Measurements from ENCODE around the gene ADAT2.
"Not testable (repeated sequence)": the region's sequence is repeated elsewhere in the genome, so short reads cannot be mapped to it uniquely, and the experiment has no call there.

Gene ADAT2

GRCh38 chr6:143478479-143479062 is 28.1 kb upstream of the ADAT2 start:
- no peak overlapping the region for H3K9ac ChIP-seq (ENCODE audit: low read length)
- no peak overlapping the region for H4K8ac ChIP-seq (ENCODE audit: low read depth, low read length)
- H2BK120ac ChIP-seq (ENCODE audit: insufficient read depth, low read length, poor library complexity): no peak overlapping the region
- H2BK5ac ChIP-seq (ENCODE audit: low read depth, low read length, poor library complexity): no peak overlapping the region
- H2AK5ac ChIP-seq (ENCODE audit: low read length): no peak overlapping the region
- H3K79me1 ChIP-seq (ENCODE audit: low read length): no peaks in the 10 kb centered on the region
- no peak overlapping the region for H3K18ac ChIP-seq (ENCODE audit: low read length)
- H3K14ac ChIP-seq (ENCODE audit: low read length): no peak overlapping the region
- DNase-seq: no peak
- H2BK12ac ChIP-seq (ENCODE audit: low read length): no peak overlapping the region
- no peak overlapping the region for H3K4ac ChIP-seq (ENCODE audit: low read depth, low read length)
- no peak overlapping the region for H3K4me2 ChIP-seq (ENCODE audit: low read length)
- no peak overlapping the region for H4K91ac ChIP-seq (ENCODE audit: low read depth, low read length)
- no peaks in the 10 kb centered on the region for H3K4me1 ChIP-seq (ENCODE audit: control insufficient read depth in 1 of 2, insufficient read depth in 2 of 2, low read length in 2 of 2)
- H2AFZ ChIP-seq (ENCODE audit: insufficient read depth, low read length, poor library complexity): no peak overlapping the region
- no peaks in the 10 kb centered on the region for H3K27me3 ChIP-seq (ENCODE audit: insufficient read depth, low read length)
- no peaks in the 10 kb centered on the region for H3K9me3 ChIP-seq (ENCODE audit: insufficient read depth, low read depth, low read length)
- no CpG with 5 or more reads among the region's 3 CpGs for WGBS (ENCODE audit: extremely low coverage, insufficient coverage, insufficient read length)
- H3K27ac ChIP-seq (ENCODE audit: low read depth, low read length): no peak overlapping the region
- no peaks in the 10 kb centered on the region for H3K79me2 ChIP-seq (ENCODE audit: control insufficient read depth, insufficient read depth, low read length, poor library complexity)
- H3K4me3 ChIP-seq (ENCODE audit: low read depth, low read length): no peak overlapping the region
- H4K12ac ChIP-seq (ENCODE audit: low read depth, low read length): no peak overlapping the region
- no peak overlapping the region for H3K23ac ChIP-seq (ENCODE audit: low read length)
- peaks cover 2 to 3% of the 10 kb centered on the region in 2 experiments for H3K36me3 ChIP-seq (ENCODE audit: control insufficient read depth in 1 of 2, insufficient read depth in 2 of 2, low read length in 2 of 2)

GRCh38 chr6:143476545-143476944 is 26.1 kb upstream of the ADAT2 start:
- Histone ChIP-seq H2AFZ (ENCODE audit: insufficient read depth, low read length, poor library complexity) (no peak overlapping the region), H4K8ac (ENCODE audit: low read depth, low read length) (no peak overlapping the region), H3K27ac (ENCODE audit: low read depth, low read length) (no peak overlapping the region), H2BK12ac (ENCODE audit: low read length) (no peak overlapping the region), H3K36me3 (ENCODE audit: control insufficient read depth in 1 of 2, insufficient read depth in 2 of 2, low read length in 2 of 2) (peaks cover 2 to 3% of the 10 kb centered on the region in 2 experiments), H3K14ac (ENCODE audit: low read length) (no peak overlapping the region), H3K4me2 (ENCODE audit: low read length) (no peak overlapping the region), H3K9ac (ENCODE audit: low read length) (no peak overlapping the region), H3K9me3 (ENCODE audit: insufficient read depth, low read depth, low read length) (no peaks in the 10 kb centered on the region), H3K79me1 (ENCODE audit: low read length) (no peaks in the 10 kb centered on the region), H3K79me2 (ENCODE audit: control insufficient read depth, insufficient read depth, low read length, poor library complexity) (no peaks in the 10 kb centered on the region), H3K4ac (ENCODE audit: low read depth, low read length) (no peak overlapping the region), H3K27me3 (ENCODE audit: insufficient read depth, low read length) (no peaks in the 10 kb centered on the region), H4K91ac (ENCODE audit: low read depth, low read length) (no peak overlapping the region), H4K12ac (ENCODE audit: low read depth, low read length) (no peak overlapping the region), H2AK5ac (ENCODE audit: low read length) (no peak overlapping the region), H3K23ac (ENCODE audit: low read length) (no peak overlapping the region), H2BK5ac (ENCODE audit: low read depth, low read length, poor library complexity) (no peak overlapping the region), H3K4me3 (ENCODE audit: low read depth, low read length) (no peak overlapping the region), H3K4me1 (ENCODE audit: control insufficient read depth in 1 of 2, insufficient read depth in 2 of 2, low read length in 2 of 2) (no peaks in the 10 kb centered on the region), H3K18ac (ENCODE audit: low read length) (no peak overlapping the region), H2BK120ac (ENCODE audit: insufficient read depth, low read length, poor library complexity) (no peak overlapping the region)
- WGBS (ENCODE audit: extremely low coverage, insufficient coverage, insufficient read length): no CpG with 5 or more reads among the region's 1 CpG
- no peak for DNase-seq

- Histone ChIP-seq H3K9ac (ENCODE audit: low read length) (no peak overlapping the region), H4K12ac (ENCODE audit: low read depth, low read length) (no peak overlapping the region), H3K79me1 (ENCODE audit: low read length) (no peaks in the 10 kb centered on the region), H2BK12ac (ENCODE audit: low read length) (no peak overlapping the region), H3K9me3 (ENCODE audit: insufficient read depth, low read depth, low read length) (no peaks in the 10 kb centered on the region), H3K4me2 (ENCODE audit: low read length) (no peak overlapping the region), H3K79me2 (ENCODE audit: control insufficient read depth, insufficient read depth, low read length, poor library complexity) (no peaks in the 10 kb centered on the region), H3K18ac (ENCODE audit: low read length) (no peak overlapping the region), H2AK5ac (ENCODE audit: low read length) (no peak overlapping the region), H3K27me3 (ENCODE audit: insufficient read depth, low read length) (no peaks in the 10 kb centered on the region), H3K14ac (ENCODE audit: low read length) (no peak overlapping the region), H3K23ac (ENCODE audit: low read length) (no peak overlapping the region), H4K91ac (ENCODE audit: low read depth, low read length) (no peak overlapping the region), H2AFZ (ENCODE audit: insufficient read depth, low read length, poor library complexity) (no peak overlapping the region), H3K4ac (ENCODE audit: low read depth, low read length) (no peak overlapping the region), H2BK5ac (ENCODE audit: low read depth, low read length, poor library complexity) (no peak overlapping the region), H3K4me1 (ENCODE audit: control insufficient read depth in 1 of 2, insufficient read depth in 2 of 2, low read length in 2 of 2) (no peaks in the 10 kb centered on the region), H3K36me3 (ENCODE audit: control insufficient read depth in 1 of 2, insufficient read depth in 2 of 2, low read length in 2 of 2) (peaks cover 2 to 3% of the 10 kb centered on the region in 2 experiments), H3K4me3 (ENCODE audit: low read depth, low read length) (no peak overlapping the region), H3K27ac (ENCODE audit: low read depth, low read length) (no peak overlapping the region), H2BK120ac (ENCODE audit: insufficient read depth, low read length, poor library complexity) (no peak overlapping the region), H4K8ac (ENCODE audit: low read depth, low read length) (no peak overlapping the region)
- WGBS (ENCODE audit: extremely low coverage, insufficient coverage, insufficient read length): no CpG with 5 or more reads among the region's 1 CpG
- DNase-seq: peak in 1 of 2 donors; percentile 60
These were observed 21.3 kb upstream of the ADAT2 start for GRCh38 chr6:143471822-143472221.

- H3K9ac ChIP-seq (ENCODE audit: low read length); H2AK5ac ChIP-seq (ENCODE audit: low read length); H3K14ac ChIP-seq (ENCODE audit: low read length); H3K79me1 ChIP-seq (ENCODE audit: low read length); H3K27ac ChIP-seq (ENCODE audit: low read depth, low read length); H3K79me2 ChIP-seq (ENCODE audit: control insufficient read depth, insufficient read depth, low read length, poor library complexity); H2BK120ac ChIP-seq (ENCODE audit: insufficient read depth, low read length, poor library complexity); H3K36me3 ChIP-seq (ENCODE audit: control insufficient read depth in 1 of 2, insufficient read depth in 2 of 2, low read length in 2 of 2); H2AFZ ChIP-seq (ENCODE audit: insufficient read depth, low read length, poor library complexity); H3K4me1 ChIP-seq (ENCODE audit: control insufficient read depth in 1 of 2, insufficient read depth in 2 of 2, low read length in 2 of 2); H2BK5ac ChIP-seq (ENCODE audit: low read depth, low read length, poor library complexity); H3K23ac ChIP-seq (ENCODE audit: low read length); H3K9me3 ChIP-seq (ENCODE audit: insufficient read depth, low read depth, low read length); H3K4me2 ChIP-seq (ENCODE audit: low read length); H4K12ac ChIP-seq (ENCODE audit: low read depth, low read length); H3K4ac ChIP-seq (ENCODE audit: low read depth, low read length); H3K27me3 ChIP-seq (ENCODE audit: insufficient read depth, low read length); H4K91ac ChIP-seq (ENCODE audit: low read depth, low read length); H3K4me3 ChIP-seq (ENCODE audit: low read depth, low read length); H4K8ac ChIP-seq (ENCODE audit: low read depth, low read length); DNase-seq; H3K18ac ChIP-seq (ENCODE audit: low read length); H2BK12ac ChIP-seq (ENCODE audit: low read length): not testable (repeated sequence)
- WGBS (ENCODE audit: extremely low coverage, insufficient coverage, insufficient read length): no CpG with 5 or more reads among the region's 2 CpGs
These were observed 18.3 kb upstream of the ADAT2 start for GRCh38 chr6:143468823-143469222.

Measured in trophoblast cell (in vitro differentiated cells and primary cell).